ENCODE results near the gene TRPM5.

The TRPM5 gene

DNA sequence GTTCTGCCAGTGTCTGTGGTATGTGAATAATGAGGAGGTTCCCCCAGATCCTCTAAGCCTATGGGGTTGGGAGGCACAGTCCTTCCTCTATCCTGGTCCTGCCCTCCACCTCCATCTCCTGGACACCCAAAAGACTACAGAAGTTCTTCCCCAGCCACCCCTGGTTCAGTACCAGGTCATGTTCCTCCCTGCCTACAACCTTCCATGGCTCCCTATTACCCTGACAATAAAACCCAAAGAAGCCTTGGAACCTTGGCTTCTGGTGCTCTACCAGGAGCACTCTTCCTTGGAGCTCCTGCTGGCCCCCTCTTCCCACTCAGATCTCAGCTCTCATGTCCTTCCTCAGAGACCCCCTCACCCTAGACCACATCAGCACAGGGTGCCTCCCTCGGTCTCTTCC is 12.9 kb downstream of the TRPM5 start:
- DNase-seq (ENCODE audit: low read depth): no peak
- H3K4me3 ChIP-seq (ENCODE audit: control insufficient read depth, low read depth, low read length): no peak overlapping the region
- TF ChIP-seq, protein P1, sequence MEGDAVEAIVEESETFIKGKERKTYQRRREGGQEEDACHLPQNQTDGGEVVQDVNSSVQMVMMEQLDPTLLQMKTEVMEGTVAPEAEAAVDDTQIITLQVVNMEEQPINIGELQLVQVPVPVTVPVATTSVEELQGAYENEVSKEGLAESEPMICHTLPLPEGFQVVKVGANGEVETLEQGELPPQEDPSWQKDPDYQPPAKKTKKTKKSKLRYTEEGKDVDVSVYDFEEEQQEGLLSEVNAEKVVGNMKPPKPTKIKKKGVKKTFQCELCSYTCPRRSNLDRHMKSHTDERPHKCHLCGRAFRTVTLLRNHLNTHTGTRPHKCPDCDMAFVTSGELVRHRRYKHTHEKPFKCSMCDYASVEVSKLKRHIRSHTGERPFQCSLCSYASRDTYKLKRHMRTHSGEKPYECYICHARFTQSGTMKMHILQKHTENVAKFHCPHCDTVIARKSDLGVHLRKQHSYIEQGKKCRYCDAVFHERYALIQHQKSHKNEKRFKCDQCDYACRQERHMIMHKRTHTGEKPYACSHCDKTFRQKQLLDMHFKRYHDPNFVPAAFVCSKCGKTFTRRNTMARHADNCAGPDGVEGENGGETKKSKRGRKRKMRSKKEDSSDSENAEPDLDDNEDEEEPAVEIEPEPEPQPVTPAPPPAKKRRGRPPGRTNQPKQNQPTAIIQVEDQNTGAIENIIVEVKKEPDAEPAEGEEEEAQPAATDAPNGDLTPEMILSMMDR (IDR thresholded peaks at IDR 0.05; ENCODE audit: control insufficient read depth, insufficient read depth, low read depth, low read length, missing control alignments): no peak

DNA sequence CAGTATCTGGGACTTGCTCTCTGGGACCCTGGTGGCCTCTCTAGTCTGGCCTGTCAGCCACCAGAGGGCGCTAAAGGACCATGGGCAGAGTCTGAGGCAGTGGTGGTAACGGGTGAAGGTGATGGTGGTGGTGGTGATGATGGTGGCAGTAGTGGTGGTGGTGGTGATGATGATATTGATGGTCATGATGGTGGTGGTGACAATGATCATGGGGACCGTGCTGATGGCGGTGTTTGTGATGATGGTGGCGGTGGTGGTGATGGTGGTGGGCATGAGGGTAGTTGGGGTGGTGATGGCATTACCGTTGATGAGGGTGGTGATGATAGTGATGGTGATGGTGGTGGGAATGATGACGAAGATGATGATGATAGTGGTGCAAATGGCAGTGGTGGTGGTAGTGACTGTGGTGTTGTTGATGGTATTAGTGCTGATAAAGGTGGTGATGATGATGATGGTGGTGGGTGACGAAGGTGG is 16.0 kb downstream of the TRPM5 start:
- H3K4me3 ChIP-seq (ENCODE audit: control insufficient read depth, low read depth, low read length): no peak overlapping the region
- TF ChIP-seq, protein P1 (IDR thresholded peaks at IDR 0.05; ENCODE audit: control insufficient read depth, insufficient read depth, low read depth, low read length, missing control alignments): peak; percentile 89
- DNase-seq (ENCODE audit: low read depth): no peak

DNA sequence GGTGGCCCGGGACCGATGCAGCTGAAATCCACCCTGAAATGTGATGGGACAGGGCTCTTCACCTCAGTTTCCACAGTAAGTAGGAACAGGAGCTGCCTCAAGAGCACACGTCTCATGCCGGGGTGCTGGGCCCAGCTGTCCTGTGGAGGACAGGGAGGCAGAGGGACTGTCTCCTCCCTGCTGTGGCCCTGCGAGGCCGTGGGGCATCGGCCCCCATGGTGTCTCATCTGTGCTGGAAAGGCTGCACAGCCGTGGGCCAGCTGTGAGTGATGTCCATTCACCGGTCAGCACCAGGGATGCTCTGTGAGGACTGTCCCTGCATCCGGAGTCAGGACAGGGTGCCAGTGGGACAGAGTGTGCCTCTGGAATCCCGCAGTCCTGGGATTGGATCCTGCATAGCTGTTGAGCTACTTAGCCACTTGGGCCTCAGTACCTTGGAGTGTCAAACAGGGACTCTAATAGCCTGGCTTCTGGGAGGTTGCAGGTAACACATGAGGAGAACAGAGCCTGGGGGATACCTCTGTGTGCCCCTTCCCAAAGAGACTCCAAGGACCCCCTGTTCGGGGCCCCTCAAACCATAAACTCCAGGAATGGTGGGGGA is 16.5 kb downstream of the TRPM5 start:
- no peak for DNase-seq (ENCODE audit: low read depth)
- TF ChIP-seq, protein P1 (IDR thresholded peaks at IDR 0.05; ENCODE audit: control insufficient read depth, insufficient read depth, low read depth, low read length, missing control alignments): no peak
- H3K4me3 ChIP-seq (ENCODE audit: control insufficient read depth, low read depth, low read length): no peak overlapping the region

DNA sequence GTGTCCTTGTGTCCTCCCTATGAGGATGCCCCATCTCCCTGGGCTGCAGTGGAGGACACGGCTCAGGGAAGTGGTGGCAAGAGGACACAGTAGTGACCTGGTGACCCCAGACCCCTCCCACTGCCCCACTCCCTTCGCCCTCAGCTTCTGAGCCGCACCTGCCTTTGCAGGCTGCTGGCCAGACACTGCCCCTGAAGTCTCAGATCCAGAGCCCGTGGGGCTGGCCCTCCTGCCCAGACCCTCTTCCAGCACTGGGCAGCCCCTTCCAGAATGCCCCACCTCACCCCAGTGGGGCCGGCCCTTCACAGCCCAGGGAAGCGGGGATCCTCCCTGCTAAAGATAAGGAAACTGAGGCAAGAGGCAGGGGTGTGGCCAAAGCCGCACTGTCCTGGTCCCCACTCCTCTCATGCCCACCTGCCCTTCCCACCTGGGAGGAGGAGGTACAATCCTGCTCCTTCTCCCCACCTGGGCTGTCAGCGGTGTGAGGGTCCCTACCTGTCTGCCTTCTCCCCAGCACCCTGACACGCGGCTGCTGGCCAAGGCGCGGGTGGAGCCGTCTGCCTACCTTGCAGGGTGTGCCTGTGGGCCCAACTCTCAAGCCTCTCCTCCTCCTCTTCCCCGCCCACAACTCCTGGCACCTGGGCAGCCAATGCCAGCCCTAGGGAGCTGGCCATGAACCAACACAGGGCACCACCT is 17.3 kb downstream of the TRPM5 start:
- no peak for DNase-seq (ENCODE audit: low read depth)
- TF ChIP-seq, protein P1 (IDR thresholded peaks at IDR 0.05; ENCODE audit: control insufficient read depth, insufficient read depth, low read depth, low read length, missing control alignments): no peak
- H3K4me3 ChIP-seq (ENCODE audit: control insufficient read depth, low read depth, low read length): no peak overlapping the region

DNA sequence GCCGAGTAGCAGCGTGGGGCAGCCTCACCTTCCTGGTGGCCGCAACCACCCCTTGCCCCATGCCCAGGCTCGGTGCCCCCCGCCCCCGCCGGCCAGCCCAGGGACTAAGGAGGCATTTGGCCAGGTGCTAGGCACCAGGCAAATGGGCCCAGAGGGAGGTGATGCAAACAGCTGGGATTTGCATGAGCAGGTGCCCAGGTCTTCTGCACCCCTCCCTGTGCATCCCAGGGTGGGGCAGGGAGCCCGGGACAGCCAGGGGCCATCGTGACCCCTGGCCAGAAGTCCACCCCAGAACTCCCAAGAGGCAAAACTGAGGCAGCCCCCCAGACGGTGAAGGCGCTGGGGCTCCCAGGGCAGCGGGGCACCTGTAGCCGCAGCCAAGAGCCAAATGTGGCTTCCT is 18.1 kb downstream of the TRPM5 start:
- TF ChIP-seq, protein P1 (IDR thresholded peaks at IDR 0.05; ENCODE audit: control insufficient read depth, insufficient read depth, low read depth, low read length, missing control alignments): no peak
- no peak overlapping the region for H3K4me3 ChIP-seq (ENCODE audit: control insufficient read depth, low read depth, low read length)
- no peak for DNase-seq (ENCODE audit: low read depth)

DNA sequence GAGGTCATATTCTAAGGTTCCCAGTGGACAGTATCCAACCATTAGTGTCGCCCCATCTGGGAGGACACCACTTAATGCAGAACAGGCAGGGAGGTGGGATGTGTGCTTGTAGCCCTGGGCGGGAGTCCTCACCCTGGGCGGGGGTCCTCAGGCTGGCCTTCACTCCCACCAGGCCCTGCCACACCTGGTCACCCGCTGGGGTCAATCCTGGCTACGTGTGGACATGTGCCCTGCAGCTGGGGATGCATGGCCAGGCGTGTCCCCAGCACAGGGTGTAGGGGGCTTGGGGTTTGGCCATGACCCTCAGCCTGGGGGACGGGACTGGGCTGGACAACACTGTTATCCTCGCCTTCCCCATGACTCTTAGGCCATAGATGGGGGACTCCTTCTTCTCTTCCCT is 18.8 kb downstream of the TRPM5 start:
- DNase-seq (ENCODE audit: low read depth): no peak
- TF ChIP-seq, protein P1 (IDR thresholded peaks at IDR 0.05; ENCODE audit: control insufficient read depth, insufficient read depth, low read depth, low read length, missing control alignments): no peak
- H3K4me3 ChIP-seq (ENCODE audit: control insufficient read depth, low read depth, low read length): no peak overlapping the region
